GM12878 (cell line): ENCODE data around the gene UFD1. TPM values are rescaled to one million over a fixed set of nuclear protein-coding genes. Genes with fewer than 3 reads are reported as not detected.

Source experiments
- ATAC-seq: fragments of 200-7000 bp; cut with Tn5 transposase; 3 replicates; pipeline ENCODE4 v1.9.1; 2020; ENCODE audit warnings: mild to moderate bottlenecking, moderate library complexity
- BruUV-seq: library from RNA; stranded (reverse); fragments of 400-500 nt; replicated peaks from 2 replicates; lab custom pipeline; 2021; lab: Mats Ljungman, UMichigan
- CTCF ChIA-PET: fragments of 300-600 bp; sonication (Branson Sonifier 250); formaldehyde crosslinking; extraction: SDS; loops from one replicate; lab custom pipeline; 2021; ENCODE audit warnings: inconsistent platforms; lab: Yijun Ruan, JAX
- POLR2A ChIA-PET: fragments of 350-600 bp; formaldehyde crosslinking; extraction: SDS; loops from one replicate; lab custom pipeline; 2021; ENCODE audit warnings: inconsistent platforms; lab: Charles Lee
- RAD21 ChIA-PET: fragments of 300-600 bp; sonication (Branson Sonifier 250); formaldehyde crosslinking; loops from one replicate; lab custom pipeline; 2023; ENCODE audit warnings: antibody characterized with exemption; ENCODE audit not compliant: unreplicated experiment; lab: Charles Lee
- SMC1A ChIA-PET: fragments of 300-600 bp; sonication (Branson Sonifier 250); formaldehyde crosslinking; loops from one replicate; lab custom pipeline; 2023; ENCODE audit not compliant: unreplicated experiment, uncharacterized antibody; lab: Charles Lee
- DNase-seq: peaks from one replicate; pipeline ENCODE4 v3.0.0-alpha.2; 2011; ENCODE audit warnings: low read depth, low spot score
- FAIRE-seq: peaks from 3 replicates; lab custom pipeline; 2011; peaks lifted over from hg19 to GRCh38; lab: Jason Lieb, UNC
- H2AFZ ChIP-seq: 2 replicates; pipeline ENCODE4 v1.6.0; 2011; ENCODE audit warnings: low read depth, low read length, control low read depth; ENCODE audit not compliant: control insufficient read depth
- H3K27ac ChIP-seq: 2 replicates; pipeline ENCODE4 v1.5.1; 2011; ENCODE audit warnings: control low read depth; ENCODE audit not compliant: control insufficient read depth, insufficient read depth
- H3K27me3 ChIP-seq, 2 experiments: replicated peaks in 1 of 2; 2 replicates each; pipeline versions ENCODE4 v1.6.0 to v1.6.1; 2011; ENCODE audit warnings: low read length in 1 of 2; ENCODE audit not compliant: control insufficient read depth in 2 of 2, insufficient read depth in 2 of 2
- H3K36me3 ChIP-seq, 2 experiments: 2 replicates each; pipeline ENCODE4 v1.5.1; 2011; ENCODE audit warnings: low read length in 1 of 2; ENCODE audit not compliant: control insufficient read depth in 2 of 2, insufficient read depth in 2 of 2
- H3K4me1 ChIP-seq: 2 replicates; pipeline ENCODE4 v1.6.1; 2011; ENCODE audit warnings: mild to moderate bottlenecking, low read length, moderate library complexity, mixed read lengths; ENCODE audit not compliant: control insufficient read depth, insufficient read depth
- H3K4me2 ChIP-seq: 2 replicates; pipeline ENCODE4 v1.6.0; 2011; ENCODE audit warnings: control low read depth; ENCODE audit not compliant: control insufficient read depth, insufficient read depth
- H3K4me3 ChIP-seq: fragments of 200-600 bp; sonication (generic); 2 replicates; pipeline ENCODE4 v1.5.1; 2016
- H3K79me2 ChIP-seq: 2 replicates; pipeline ENCODE4 v1.6.0; 2011; ENCODE audit warnings: low read length; ENCODE audit not compliant: control insufficient read depth, insufficient read depth
- H3K9ac ChIP-seq: 2 replicates; pipeline ENCODE4 v1.8.0; 2011; ENCODE audit warnings: low read length, control low read depth, mixed read lengths; ENCODE audit not compliant: control insufficient read depth, insufficient read depth
- H3K9me3 ChIP-seq: replicated peaks from 3 replicates; pipeline ENCODE4 v1.5.1; 2011; ENCODE audit warnings: mild to moderate bottlenecking, low read length; ENCODE audit not compliant: control insufficient read depth, insufficient read depth
- H4K20me1 ChIP-seq: 2 replicates; pipeline ENCODE4 v1.6.0; 2011; ENCODE audit not compliant: control insufficient read depth, insufficient read depth
- CBX3 ChIP-seq: fragments of 200-600 bp; sonication (generic); IDR thresholded peaks from 2 replicates; pipeline ENCODE4 v1.6.1; 2016; ENCODE audit warnings: low read depth, borderline replicate concordance
- EED ChIP-seq: sonication (generic); IDR thresholded peaks from 2 replicates; pipeline ENCODE4 v1.6.1; 2016; ENCODE audit warnings: antibody characterized with exemption, low read depth
- HDAC2 ChIP-seq: fragments of 200-600 bp; sonication (generic); IDR thresholded peaks from 2 replicates; pipeline ENCODE4 v1.6.1; 2017
- KLF5 ChIP-seq: fragments of 450-650 bp; IDR thresholded peaks from 2 replicates; pipeline ENCODE4 v1.6.1; 2014; ENCODE audit warnings: mild to moderate bottlenecking; ENCODE audit not compliant: partially characterized antibody
- MEF2A ChIP-seq: IDR thresholded peaks from 2 replicates; pipeline ENCODE4 v1.6.1; 2011; ENCODE audit warnings: low read depth, mild to moderate bottlenecking, low read length, moderate library complexity; ENCODE audit not compliant: insufficient read depth
- NR2F1 ChIP-seq: fragments of 450-650 bp; conservative IDR thresholded peaks from 2 replicates; pipeline ENCODE4 v1.6.1; 2017; ENCODE audit warnings: mild to moderate bottlenecking
- SIN3A ChIP-seq: IDR thresholded peaks from 2 replicates; pipeline ENCODE4 v1.6.1; 2012; ENCODE audit warnings: low read depth, low read length, improper control_type of control experiment
- SMAD1 ChIP-seq: fragments of 450-650 bp; IDR thresholded peaks from 2 replicates; pipeline ENCODE4 v1.6.1; 2018; ENCODE audit warnings: mild to moderate bottlenecking, low read depth; ENCODE audit not compliant: partially characterized antibody
- SMARCA5 ChIP-seq: fragments of 450-650 bp; IDR thresholded peaks from 2 replicates; pipeline ENCODE4 v1.6.1; 2017; ENCODE audit warnings: mild to moderate bottlenecking
- SPI1 ChIP-seq: IDR thresholded peaks from 2 replicates; pipeline ENCODE4 v1.6.1; 2011; ENCODE audit warnings: low read depth, mild to moderate bottlenecking, low read length, moderate library complexity, borderline replicate concordance; ENCODE audit not compliant: insufficient read depth
- ZZZ3 ChIP-seq: IDR thresholded peaks from 2 replicates; pipeline ENCODE4 v1.6.1; 2011; ENCODE audit warnings: low read depth; ENCODE audit not compliant: control insufficient read depth, insufficient read length
- WGBS: methylation state at CpG from one replicate; pipeline ENCODE4 v1.1.6; 2016; ENCODE audit warnings: low lambda C conversion rate; ENCODE audit not compliant: insufficient replicate concordance, insufficient coverage; ENCODE audit errors: missing lambda C conversion rate; 5-methylcytosine and 5-hydroxymethylcytosine counted together
- in situ Hi-C: fragments of 300-500 bp; cut with MboI; formaldehyde crosslinking; loops from 9 replicates; pipeline ENCODE4 v1.14.3; 2018; ENCODE audit warnings: mixed read lengths
- intact Hi-C: fragments of 100-400 bp; cut with micrococcal nuclease; formaldehyde crosslinking; loops from one replicate; pipeline ENCODE4 v1.14.2; 2022; ENCODE audit not compliant: unreplicated experiment
- polyA plus RNA-seq, 11 experiments: library from polyadenylated mRNA; depleted of rRNA in 4 of 11; unstranded in 6 of 11; stranded (reverse) in 5 of 11; fragments of >200 nt; fragmentation: Nextera tagmentation in 4 of 11; fragmentation: Illumina TruSeq in 1 of 11; extraction: Ambion mirVana in 4 of 11; extraction: Trizol in 1 of 11; gene quantifications; 1 replicate in 1 of 11; 2 replicates in 10 of 11; pipeline versions ENCODE4 v1.2.1 to v1.2.3, GENCODE V29; 2011 to 2016; ENCODE audit warnings: inconsistent platforms in 2 of 11, missing spikeins in 2 of 11, low read depth in 1 of 11
- total RNA-seq, 4 experiments: library from RNA; depleted of rRNA in 3 of 4; stranded (reverse); fragments of >200 nt in 3 of 4; fragmentation: Illumina TruSeq in 1 of 4; extraction: Trizol in 1 of 4; gene quantifications; 2 replicates each; pipeline versions ENCODE4 v1.2.1 to v1.2.3, GENCODE V29; 2013 to 2021
- TF ChIP-seq, protein P1 (sequence below): fragments of 450-650 bp; IDR thresholded peaks from 2 replicates; pipeline ENCODE4 v1.6.1; 2017; ENCODE audit warnings: antibody characterized with exemption, mild to moderate bottlenecking, moderate library complexity
- TF ChIP-seq, protein P2 (sequence below): fragments of 450-650 bp; formaldehyde crosslinking; IDR thresholded peaks from 2 replicates; pipeline ENCODE4 v1.4.0; 2022; ENCODE audit warnings: mild to moderate bottlenecking, moderate library complexity
- TF ChIP-seq, protein P3 (sequence below): fragments of 450-650 bp; formaldehyde crosslinking; IDR thresholded peaks from 2 replicates; pipeline ENCODE4 v1.4.0; 2020; ENCODE audit warnings: mild to moderate bottlenecking, moderate library complexity

UFD1 gene
- total and polyA plus RNA-seq, 10 of the 15 experiments (the other 5 are each of a cell fraction or from before 2014, with no cell fraction given) = 67.2 to 143 (median 117) TPM

DNA sequence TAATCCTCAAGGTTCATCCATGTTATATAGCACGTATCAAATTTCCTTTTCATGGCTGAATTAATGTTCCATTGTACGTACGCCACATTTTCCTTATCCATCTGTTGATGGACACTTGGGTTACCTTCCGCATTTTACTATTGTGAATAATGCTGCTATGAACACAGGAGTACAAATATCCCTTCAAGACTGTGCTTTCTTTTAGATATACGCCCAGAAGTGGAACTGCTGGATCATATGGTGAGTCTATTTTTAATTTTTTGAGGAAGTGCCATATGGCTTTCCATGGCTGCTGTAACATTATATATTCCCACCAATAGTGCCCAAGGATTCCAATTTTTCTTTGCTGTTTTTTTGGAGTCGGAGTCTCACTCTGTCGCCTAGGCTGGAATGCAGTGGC, 40.7 kb downstream of the UFD1 start:
- Histone ChIP-seq H3K27me3 (no peaks in the 10 kb centered on the region), H3K4me2 (no peak overlapping the region), H3K27ac (no peak overlapping the region), H3K9me3 (no peaks in the 10 kb centered on the region), H3K79me2 (peaks cover 3% of the 10 kb centered on the region; the same call in 1 of the 2 replicates), H3K4me3 (no peak overlapping the region), H3K4me1 (no peaks in the 10 kb centered on the region), H3K36me3 (peaks cover 2 to 7% of the 10 kb centered on the region in 2 experiments; a peak in 2 of 4 replicates), H2AFZ (no peak overlapping the region), H3K9ac (no peak overlapping the region), H4K20me1 (no peaks in the 10 kb centered on the region)
- ChIA-PET POLR2A (no interaction called here), CTCF (interaction anchor here (0.6 kb wide), 1 partner anchor 11 kb away, joined by 3 read pairs; no protein-coding TSS in a partner anchor), RAD21 (no interaction called here), SMC1A (interaction anchor here (0.6 kb wide), 1 partner anchor 130 kb away, joined by 3 read pairs; no protein-coding TSS in a partner anchor)
- intact Hi-C loops (no loop called here), in situ Hi-C loops (loop anchor here (25.0 kb wide), 1 partner anchor 1801 kb away; the partner anchor contains the start of genes ATP6V1E1 and BCL2L13)
- DNase-seq (no peak), ATAC-seq (no peak), FAIRE-seq (no peak)
- 83% methylated on average over 7 of the region's 7 CpGs for WGBS
- no TSS peak for BruUV-seq
- no peak for TF ChIP-seq SIN3A
- TF ChIP-seq, protein P1, sequence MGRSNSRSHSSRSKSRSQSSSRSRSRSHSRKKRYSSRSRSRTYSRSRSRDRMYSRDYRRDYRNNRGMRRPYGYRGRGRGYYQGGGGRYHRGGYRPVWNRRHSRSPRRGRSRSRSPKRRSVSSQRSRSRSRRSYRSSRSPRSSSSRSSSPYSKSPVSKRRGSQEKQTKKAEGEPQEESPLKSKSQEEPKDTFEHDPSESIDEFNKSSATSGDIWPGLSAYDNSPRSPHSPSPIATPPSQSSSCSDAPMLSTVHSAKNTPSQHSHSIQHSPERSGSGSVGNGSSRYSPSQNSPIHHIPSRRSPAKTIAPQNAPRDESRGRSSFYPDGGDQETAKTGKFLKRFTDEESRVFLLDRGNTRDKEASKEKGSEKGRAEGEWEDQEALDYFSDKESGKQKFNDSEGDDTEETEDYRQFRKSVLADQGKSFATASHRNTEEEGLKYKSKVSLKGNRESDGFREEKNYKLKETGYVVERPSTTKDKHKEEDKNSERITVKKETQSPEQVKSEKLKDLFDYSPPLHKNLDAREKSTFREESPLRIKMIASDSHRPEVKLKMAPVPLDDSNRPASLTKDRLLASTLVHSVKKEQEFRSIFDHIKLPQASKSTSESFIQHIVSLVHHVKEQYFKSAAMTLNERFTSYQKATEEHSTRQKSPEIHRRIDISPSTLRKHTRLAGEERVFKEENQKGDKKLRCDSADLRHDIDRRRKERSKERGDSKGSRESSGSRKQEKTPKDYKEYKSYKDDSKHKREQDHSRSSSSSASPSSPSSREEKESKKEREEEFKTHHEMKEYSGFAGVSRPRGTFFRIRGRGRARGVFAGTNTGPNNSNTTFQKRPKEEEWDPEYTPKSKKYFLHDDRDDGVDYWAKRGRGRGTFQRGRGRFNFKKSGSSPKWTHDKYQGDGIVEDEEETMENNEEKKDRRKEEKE = no peak
- no peak for TF ChIP-seq KLF5
- TF ChIP-seq, protein P2, sequence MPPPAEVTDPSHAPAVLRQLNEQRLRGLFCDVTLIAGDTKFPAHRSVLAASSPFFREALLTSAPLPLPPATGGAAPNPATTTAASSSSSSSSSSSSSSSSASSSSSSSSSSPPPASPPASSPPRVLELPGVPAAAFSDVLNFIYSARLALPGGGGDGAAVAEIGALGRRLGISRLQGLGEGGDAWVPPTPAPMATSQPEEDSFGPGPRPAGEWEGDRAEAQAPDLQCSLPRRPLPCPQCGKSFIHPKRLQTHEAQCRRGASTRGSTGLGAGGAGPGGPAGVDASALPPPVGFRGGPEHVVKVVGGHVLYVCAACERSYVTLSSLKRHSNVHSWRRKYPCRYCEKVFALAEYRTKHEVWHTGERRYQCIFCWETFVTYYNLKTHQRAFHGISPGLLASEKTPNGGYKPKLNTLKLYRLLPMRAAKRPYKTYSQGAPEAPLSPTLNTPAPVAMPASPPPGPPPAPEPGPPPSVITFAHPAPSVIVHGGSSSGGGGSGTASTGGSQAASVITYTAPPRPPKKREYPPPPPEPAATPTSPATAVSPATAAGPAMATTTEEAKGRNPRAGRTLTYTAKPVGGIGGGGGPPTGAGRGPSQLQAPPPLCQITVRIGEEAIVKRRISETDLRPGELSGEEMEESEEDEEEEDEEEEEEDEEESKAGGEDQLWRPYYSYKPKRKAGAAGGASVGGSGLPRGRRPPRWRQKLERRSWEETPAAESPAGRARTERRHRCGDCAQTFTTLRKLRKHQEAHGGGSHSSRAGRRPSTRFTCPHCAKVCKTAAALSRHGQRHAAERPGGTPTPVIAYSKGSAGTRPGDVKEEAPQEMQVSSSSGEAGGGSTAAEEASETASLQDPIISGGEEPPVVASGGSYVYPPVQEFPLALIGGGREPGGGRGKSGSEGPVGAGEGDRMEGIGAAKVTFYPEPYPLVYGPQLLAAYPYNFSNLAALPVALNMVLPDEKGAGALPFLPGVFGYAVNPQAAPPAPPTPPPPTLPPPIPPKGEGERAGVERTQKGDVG (CRISPR knock-in tag) = no peak
- TF ChIP-seq SMARCA5 = no peak
- no peak for TF ChIP-seq SPI1
- TF ChIP-seq EED = no peak
- TF ChIP-seq CBX3 = no peak
- TF ChIP-seq, protein P3, sequence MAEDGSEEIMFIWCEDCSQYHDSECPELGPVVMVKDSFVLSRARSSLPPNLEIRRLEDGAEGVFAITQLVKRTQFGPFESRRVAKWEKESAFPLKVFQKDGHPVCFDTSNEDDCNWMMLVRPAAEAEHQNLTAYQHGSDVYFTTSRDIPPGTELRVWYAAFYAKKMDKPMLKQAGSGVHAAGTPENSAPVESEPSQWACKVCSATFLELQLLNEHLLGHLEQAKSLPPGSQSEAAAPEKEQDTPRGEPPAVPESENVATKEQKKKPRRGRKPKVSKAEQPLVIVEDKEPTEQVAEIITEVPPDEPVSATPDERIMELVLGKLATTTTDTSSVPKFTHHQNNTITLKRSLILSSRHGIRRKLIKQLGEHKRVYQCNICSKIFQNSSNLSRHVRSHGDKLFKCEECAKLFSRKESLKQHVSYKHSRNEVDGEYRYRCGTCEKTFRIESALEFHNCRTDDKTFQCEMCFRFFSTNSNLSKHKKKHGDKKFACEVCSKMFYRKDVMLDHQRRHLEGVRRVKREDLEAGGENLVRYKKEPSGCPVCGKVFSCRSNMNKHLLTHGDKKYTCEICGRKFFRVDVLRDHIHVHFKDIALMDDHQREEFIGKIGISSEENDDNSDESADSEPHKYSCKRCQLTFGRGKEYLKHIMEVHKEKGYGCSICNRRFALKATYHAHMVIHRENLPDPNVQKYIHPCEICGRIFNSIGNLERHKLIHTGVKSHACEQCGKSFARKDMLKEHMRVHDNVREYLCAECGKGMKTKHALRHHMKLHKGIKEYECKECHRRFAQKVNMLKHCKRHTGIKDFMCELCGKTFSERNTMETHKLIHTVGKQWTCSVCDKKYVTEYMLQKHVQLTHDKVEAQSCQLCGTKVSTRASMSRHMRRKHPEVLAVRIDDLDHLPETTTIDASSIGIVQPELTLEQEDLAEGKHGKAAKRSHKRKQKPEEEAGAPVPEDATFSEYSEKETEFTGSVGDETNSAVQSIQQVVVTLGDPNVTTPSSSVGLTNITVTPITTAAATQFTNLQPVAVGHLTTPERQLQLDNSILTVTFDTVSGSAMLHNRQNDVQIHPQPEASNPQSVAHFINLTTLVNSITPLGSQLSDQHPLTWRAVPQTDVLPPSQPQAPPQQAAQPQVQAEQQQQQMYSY (CRISPR knock-in tag) = no peak
- TF ChIP-seq MEF2A = no peak
- TF ChIP-seq SMAD1 = no peak
- no peak for TF ChIP-seq ZZZ3
- TF ChIP-seq NR2F1 = no peak
- no peak for TF ChIP-seq HDAC2
